Heart left ventricle (tissue), 13 donors: Measurements from ENCODE around the gene JTB.

Source experiments
- CTCF ChIP-seq, 12 donors: fragments of 200-600 bp; sonication (generic) in 4 of 12; IDR thresholded peaks; one replicate each; pipeline versions ENCODE4 v1.5.0 to v1.8.0; 2018 to 2022; ENCODE audit warnings: antibody characterized with exemption in 12 of 12, mild to moderate bottlenecking in 5 of 12
- POLR2A ChIP-seq, 2 donors: fragments of 450-650 bp; IDR thresholded peaks; one replicate each; pipeline ENCODE4 v1.6.1; 2017; ENCODE audit warnings: antibody characterized with exemption in 2 of 2, mild to moderate bottlenecking in 2 of 2, moderate library complexity in 2 of 2
- donor health status: ischemic (EF 13 %, LVEDD 7.1; RV severe dilation, severe dysfunction).
- donor health status: DM: no; HTN: yes; CAD: no.
- donor health status: DM: no; HTN: no; CAD: no.
- donor health status: ischemic (EF 25% LVEDD 6.9; RV normal size, moderate dysfunction).
- donor health status: ischemic (EF 25% LVEDD 5.7; RV mildly dilated, moderate dysfunction).
- donor health status: ischemic (EF 35%, LVEDD 5.7; RV mildly dilated, moderate dysfunction).
- donor health status: nonischemic (EF 11% LVEDD 7.7; RV severe dilation, severe dysfunction).
- donor health status: DM: yes; HTN: yes; CAD: no.
- donor health status: PGD.
- donor health status: ischemic (EF 29% LVEDD 5.4; RV normal size, mild dysfunction).
- donor health status: nonischemic (EF 23%, LVEDD 6.1; RV moderate dilation, normal function).

GRCh38 chr1:153967107-153967999 lies 10.1 kb downstream of the JTB start, which contains the start of gene CREB3L4:
- TF ChIP-seq CTCF (IDR thresholded peaks at IDR 0.05) (peak; percentile 18 to 65 (median 44)), POLR2A (IDR thresholded peaks at IDR 0.05) (peak in 1 of 2 donors; percentile 86)
